CD4-positive, alpha-beta T cell (primary cell): ENCODE data around the gene TMEM184A. TPM values are rescaled to one million over a fixed set of nuclear protein-coding genes. Genes with fewer than 3 reads are reported as not detected.

Source experiments
- ATAC-seq: fragments of 200-7000 bp; cut with Tn5 transposase; one replicate; pipeline ENCODE4 v1.10.0; 2022; ENCODE audit warnings: mild to moderate bottlenecking; ENCODE audit not compliant: poor library complexity
- CTCF ChIA-PET: fragments of 350-600 bp; sonication (Branson Sonifier 250); formaldehyde crosslinking; loops from one replicate; lab custom pipeline; 2021; ENCODE audit warnings: antibody characterized with exemption, inconsistent platforms; lab: Charles Lee
- POLR2A ChIA-PET: fragments of 350-600 bp; sonication (Branson Sonifier 250); formaldehyde crosslinking; loops from one replicate; lab custom pipeline; 2021; ENCODE audit warnings: antibody characterized with exemption, inconsistent platforms; lab: Charles Lee
- DNase-seq, 14 experiments: peaks; one replicate each; pipeline ENCODE4 v3.0.0-alpha.2; 2013 to 2020; ENCODE audit warnings: mixed read lengths in 2 of 14
- H3K27ac ChIP-seq, 2 donors: one replicate each; pipeline versions ENCODE4 v1.5.1 to v1.7.0; 2013; ENCODE audit warnings: low read length in 2 of 2, low read depth in 1 of 2, mild to moderate bottlenecking in 1 of 2
- H3K27me3 ChIP-seq, 2 experiments: 1 replicate in 1 of 2; 2 replicates in 1 of 2; pipeline versions ENCODE4 v1.6.1 to v1.7.0; 2013; ENCODE audit warnings: low read length in 2 of 2, control low read depth in 1 of 2, mild to moderate bottlenecking in 1 of 2, moderate library complexity in 1 of 2; ENCODE audit not compliant: insufficient read depth in 2 of 2, control insufficient read depth in 1 of 2
- H3K36me3 ChIP-seq: one replicate; pipeline ENCODE4 v1.6.1; 2013; ENCODE audit warnings: low read length, control low read depth; ENCODE audit not compliant: insufficient read depth
- H3K4me1 ChIP-seq: one replicate; pipeline ENCODE4 v1.6.1; 2013; ENCODE audit warnings: low read length, control low read depth; ENCODE audit not compliant: insufficient read depth
- H3K4me3 ChIP-seq: one replicate; pipeline ENCODE4 v1.5.1; 2013; ENCODE audit warnings: mild to moderate bottlenecking, low read length, moderate library complexity
- H3K9me3 ChIP-seq, 2 experiments: 1 replicate in 1 of 2; 2 replicates in 1 of 2; pipeline versions ENCODE4 v1.6.1 to v1.7.0; 2013; ENCODE audit warnings: low read length in 2 of 2, mild to moderate bottlenecking in 2 of 2, control low read depth in 1 of 2, moderate library complexity in 1 of 2; ENCODE audit not compliant: control insufficient read depth in 1 of 2, insufficient read depth in 1 of 2
- H3K27ac Mint-ChIP-seq: one replicate; pipeline ENCODE4 v1.8.0; 2020; ENCODE audit warnings: mixed read lengths
- H3K27me3 Mint-ChIP-seq: one replicate; pipeline ENCODE4 v1.8.0; 2021; ENCODE audit warnings: mixed read lengths
- H3K36me3 Mint-ChIP-seq: one replicate; pipeline ENCODE4 v1.8.0; 2021; ENCODE audit warnings: low read depth, mixed read lengths
- H3K4me1 Mint-ChIP-seq: one replicate; pipeline ENCODE4 v1.8.0; 2021; ENCODE audit warnings: low read depth, mixed read lengths
- H3K4me3 Mint-ChIP-seq: one replicate; pipeline ENCODE4 v1.8.0; 2020; ENCODE audit warnings: mild to moderate bottlenecking, mixed read lengths
- H3K9me3 Mint-ChIP-seq: one replicate; pipeline ENCODE4 v1.8.0; 2020; ENCODE audit warnings: mixed read lengths
- CTCF ChIP-seq: fragments of 200-600 bp; IDR thresholded peaks from one replicate; pipeline ENCODE4 v1.8.0; 2022; ENCODE audit warnings: antibody characterized with exemption, mild to moderate bottlenecking
- intact Hi-C, 2 experiments: fragments of 100-400 bp; cut with DNase I in 1 of 2; cut with micrococcal nuclease in 1 of 2; formaldehyde crosslinking; loops; one replicate each; pipeline versions ENCODE4 v1.15.1 to v1.9.0; 2023 to 2025; cut with DNase I, micrococcal nuclease
- total RNA-seq, 174 experiments: library from RNA in 2 of 174; stranded (reverse) in 2 of 174; gene quantifications; one replicate each; pipeline ENCODE4 v1.2.3 and lab custom pipeline; 2021 to 2026

Gene TMEM184A
- total RNA-seq, 2 experiments from 2014 or later, result 0.06 TPM; not detected in 1

GRCh38 chr7:1531263-1531978 lies 24.6 kb downstream of the TMEM184A start:
- Histone ChIP-seq H3K9me3 (no peaks in the 10 kb centered on the region), H3K27me3 (no peaks in the 10 kb centered on the region), H3K27ac (peak overlapping the region; percentile 88 to 95), H3K4me3 (peak overlapping the region; percentile 75), H3K36me3 (peaks cover 15% of the 10 kb centered on the region), H3K4me1 (peaks cover 44% of the 10 kb centered on the region)
- DNase-seq (peak; percentile 24 to 72 (median 43)), ATAC-seq (peak; percentile 46)
- TF ChIP-seq CTCF, result no peak
- ChIA-PET CTCF (interaction anchor here (2.1 kb wide), 1 partner anchor 25 kb away, joined by 12 read pairs; the partner anchor contains the start of gene TMEM184A), POLR2A (interaction anchor here (0.6 to 1.5 kb wide), 5 partner anchors 12 to 823 kb away, joined by 3 to 6 read pairs (median 4); no protein-coding TSS in a partner anchor)
- Mint-ChIP-seq H3K4me3 (peak overlapping the region; percentile 95), H3K36me3 (peaks cover 29% of the 10 kb centered on the region), H3K9me3 (no peaks in the 10 kb centered on the region), H3K27me3 (peaks cover 10% of the 10 kb centered on the region), H3K4me1 (peaks cover 29% of the 10 kb centered on the region), H3K27ac (peak overlapping the region; percentile 100)
- intact Hi-C loops, result loop anchor here (1.0 to 5.0 kb wide), 2 partner anchors 39 to 41 kb away; partner anchors contain the start of gene PSMG3 (in 2 of the 2)

GRCh38 chr7:1530946-1531262 lies 25.1 kb downstream of the TMEM184A start:
- intact Hi-C loops, result loop anchor here (1.0 to 5.0 kb wide), 2 partner anchors 39 to 41 kb away; partner anchors contain the start of gene PSMG3 (in 2 of the 2)

More at GRCh38 chr7:1530946-1531262, 25.1 kb downstream of the TMEM184A start:
- TF ChIP-seq CTCF, result no peak
- Mint-ChIP-seq H3K4me3 (no peak overlapping the region), H3K9me3 (no peaks in the 10 kb centered on the region), H3K36me3 (peaks cover 26% of the 10 kb centered on the region), H3K27ac (no peak overlapping the region), H3K27me3 (peaks cover 10% of the 10 kb centered on the region), H3K4me1 (peaks cover 28% of the 10 kb centered on the region)
- ATAC-seq (peak; percentile 30), DNase-seq (peak in 4 of 14 experiments; percentile 41 to 83 (median 70))
- H3K4me1 ChIP-seq, result peaks cover 44% of the 10 kb centered on the region
- ChIA-PET POLR2A (interaction anchor here (1.4 kb wide), 1 partner anchor 18 kb away, joined by 6 read pairs; no protein-coding TSS in a partner anchor), CTCF (no interaction called here)
- H3K27ac ChIP-seq, result no peak overlapping the region
- peaks cover 12% of the 10 kb centered on the region for H3K36me3 ChIP-seq
- H3K4me3 ChIP-seq, result no peak overlapping the region
- no peaks in the 10 kb centered on the region for H3K27me3 ChIP-seq
- H3K9me3 ChIP-seq, result no peaks in the 10 kb centered on the region
